GM18526 (cell line): ENCODE measurements around the gene THAP4.

ENCODE experiments used
- POLR2A ChIP-seq: IDR thresholded peaks from 3 replicates; pipeline ENCODE4 v1.6.1; 2011; ENCODE audit not compliant: insufficient read length; ENCODE audit errors: extremely low read depth

The THAP4 gene

DNA sequence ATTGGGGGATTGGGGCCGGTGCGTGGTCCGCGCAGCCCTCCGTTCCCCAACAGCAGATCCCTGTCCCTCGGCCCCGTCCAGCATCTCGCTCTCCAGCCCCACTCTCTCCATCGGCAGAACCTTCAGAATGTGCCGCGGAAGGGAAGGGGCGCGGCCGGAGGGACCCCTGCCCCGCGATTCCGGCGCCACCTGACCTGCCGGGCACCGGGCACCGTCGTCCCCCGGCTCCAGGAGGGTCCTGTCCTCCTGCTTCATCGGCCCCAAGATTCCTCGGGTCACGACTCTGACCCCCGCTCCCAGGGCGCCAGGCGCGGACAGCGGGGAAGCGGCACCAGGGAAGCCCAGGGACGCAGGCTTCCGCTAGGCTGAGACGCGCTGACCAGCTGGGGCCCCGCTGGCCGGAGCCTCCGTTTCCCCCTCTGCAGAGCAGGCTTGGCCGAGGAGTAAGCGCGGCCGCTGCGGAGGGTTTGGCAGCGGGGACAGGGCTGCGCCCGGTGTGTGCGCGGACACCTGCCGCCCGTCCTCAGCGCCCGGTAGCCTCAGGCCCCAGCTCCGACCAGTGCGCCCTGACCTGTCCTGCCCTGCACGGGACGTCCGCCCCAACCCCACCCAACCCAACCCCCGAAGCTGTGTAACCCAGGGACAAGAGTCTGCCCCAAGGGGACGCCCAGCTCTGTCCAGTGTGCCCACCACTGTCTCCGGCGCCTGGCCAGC is 95.2 kb downstream of the THAP4 start:
- TF ChIP-seq POLR2A: no peak

DNA sequence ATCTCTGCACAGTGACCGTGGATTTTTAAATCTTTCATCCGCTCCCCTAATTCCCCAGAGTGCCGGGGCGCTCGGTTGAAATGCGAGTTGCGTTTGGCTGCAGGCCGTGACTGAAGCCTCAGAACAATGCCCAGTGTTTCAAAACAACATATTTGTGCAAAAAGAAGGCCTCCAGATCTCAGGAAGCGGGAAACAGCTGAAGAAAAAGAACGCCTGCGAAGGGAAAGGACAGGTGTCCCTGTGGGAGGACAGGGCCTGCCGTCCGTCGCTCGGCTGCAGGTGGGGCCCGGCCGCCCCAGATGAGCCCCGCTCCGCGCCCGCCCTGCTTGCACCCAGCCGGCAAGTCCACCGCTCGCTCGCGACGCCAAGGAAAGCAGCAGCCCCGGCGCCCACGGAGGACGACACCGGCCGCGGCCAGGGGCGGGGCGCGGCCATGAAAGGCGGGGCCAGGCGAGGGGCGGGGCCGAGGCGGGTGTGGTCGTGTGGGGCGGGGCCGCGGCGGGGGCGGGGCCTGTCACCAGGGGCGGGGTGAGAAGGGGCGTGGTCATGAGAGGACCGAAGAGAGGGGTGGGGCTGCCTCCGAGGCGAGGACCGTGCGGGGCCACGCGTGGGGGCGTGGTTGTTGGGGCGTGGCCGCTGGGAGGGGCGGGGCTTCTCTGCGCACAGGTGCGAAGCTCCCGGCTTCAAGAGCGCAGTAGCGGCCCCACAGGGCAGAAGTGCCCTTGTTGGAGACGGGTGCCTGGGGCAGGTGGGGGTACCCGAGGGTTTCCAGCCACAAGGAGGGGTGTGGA is 96.0 kb downstream of the THAP4 start:
- TF ChIP-seq POLR2A: no peak

DNA sequence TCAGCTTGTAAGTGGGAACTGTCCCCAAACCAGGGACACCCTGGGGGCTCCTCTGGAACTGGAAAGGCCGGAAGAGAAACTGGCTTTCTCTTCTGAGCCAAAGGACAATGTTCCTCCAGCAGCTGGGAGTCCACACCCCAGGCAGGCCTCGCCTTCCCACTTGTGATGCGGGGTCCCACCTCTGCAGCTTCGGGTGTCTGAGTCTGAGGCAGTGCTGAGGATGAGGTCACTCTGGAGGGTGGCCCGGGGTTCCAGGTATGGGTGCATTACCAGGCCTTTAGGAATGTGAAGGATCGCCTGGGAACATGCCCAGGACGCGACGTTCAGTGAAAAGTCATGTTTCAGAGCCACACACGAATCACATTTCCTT is 96.6 kb downstream of the THAP4 start:
- TF ChIP-seq POLR2A: no peak

DNA sequence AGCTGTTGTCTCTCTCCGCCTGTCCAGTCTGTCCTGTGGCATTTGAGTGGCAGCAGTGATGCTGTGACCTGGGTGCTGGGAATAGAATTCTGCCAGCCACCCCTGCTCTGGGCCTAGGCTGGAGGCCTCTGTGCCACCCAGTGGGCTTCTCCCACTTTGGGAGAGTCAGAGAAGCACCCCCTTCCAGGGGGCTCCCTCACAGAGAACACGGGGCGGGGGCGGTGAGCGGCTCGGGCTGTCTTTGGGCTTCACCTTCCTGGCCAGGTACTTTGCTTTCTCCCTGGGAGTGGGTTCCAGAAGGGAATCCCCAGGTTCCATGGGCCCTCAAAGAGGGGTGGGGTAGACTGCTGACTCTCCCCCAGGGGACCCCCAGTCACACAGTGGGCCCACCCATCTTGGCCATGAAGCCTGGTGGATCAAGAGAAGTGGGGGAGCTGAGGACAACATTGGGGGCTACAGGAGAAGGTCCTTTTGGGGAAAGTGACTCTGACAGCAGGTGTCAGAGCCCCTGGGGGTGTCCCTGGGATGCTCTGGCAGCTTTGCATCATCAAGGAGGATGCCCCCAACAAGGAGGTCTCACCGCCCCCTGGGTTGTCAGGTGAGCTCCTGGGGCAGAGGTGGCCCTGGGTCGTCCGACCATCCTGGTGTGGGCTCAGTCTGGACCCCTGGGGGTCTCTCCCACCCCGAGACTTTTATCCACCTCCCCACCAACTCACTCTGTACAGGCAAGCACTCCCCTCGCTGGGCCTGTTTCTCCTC is 97.2 kb downstream of the THAP4 start:
- no peak for TF ChIP-seq POLR2A

DNA sequence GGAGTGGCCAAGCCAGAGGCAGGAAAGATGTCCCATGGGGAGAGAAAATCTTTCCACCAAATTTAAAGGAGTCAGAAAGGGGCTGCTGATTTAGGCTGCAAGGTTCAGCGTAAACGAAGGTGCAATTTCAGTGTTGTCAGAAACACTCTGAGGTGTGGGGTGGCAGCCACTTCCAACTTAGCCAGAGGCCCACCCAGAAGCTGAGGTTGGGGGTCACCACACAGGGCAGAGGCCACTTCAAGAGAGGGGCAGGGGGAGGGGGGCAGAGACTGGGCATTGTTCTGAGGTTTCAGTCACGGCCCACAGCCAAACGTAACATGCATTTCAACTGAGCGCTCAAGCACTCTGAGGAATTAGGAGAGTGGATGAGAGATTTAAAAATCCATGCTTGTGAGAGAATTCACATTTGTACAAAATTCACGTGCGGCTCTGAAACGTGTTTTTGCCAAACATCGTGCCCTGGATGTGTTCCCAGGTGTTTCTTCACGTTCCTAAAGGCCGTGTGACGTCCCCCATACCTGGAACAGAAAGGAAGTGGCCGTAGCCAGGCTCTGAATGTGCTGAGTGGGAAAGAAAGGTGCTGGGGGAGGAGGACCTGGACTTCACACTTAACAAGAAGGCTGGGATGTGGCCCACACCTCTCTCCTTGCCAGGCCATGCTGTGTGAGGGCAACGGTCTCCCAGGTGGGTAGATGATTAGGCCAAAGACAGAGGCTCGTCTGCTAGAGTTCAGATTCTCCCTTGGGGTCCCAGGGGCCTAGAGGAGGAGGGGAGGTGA is 97.9 kb downstream of the THAP4 start:
- no peak for TF ChIP-seq POLR2A

DNA sequence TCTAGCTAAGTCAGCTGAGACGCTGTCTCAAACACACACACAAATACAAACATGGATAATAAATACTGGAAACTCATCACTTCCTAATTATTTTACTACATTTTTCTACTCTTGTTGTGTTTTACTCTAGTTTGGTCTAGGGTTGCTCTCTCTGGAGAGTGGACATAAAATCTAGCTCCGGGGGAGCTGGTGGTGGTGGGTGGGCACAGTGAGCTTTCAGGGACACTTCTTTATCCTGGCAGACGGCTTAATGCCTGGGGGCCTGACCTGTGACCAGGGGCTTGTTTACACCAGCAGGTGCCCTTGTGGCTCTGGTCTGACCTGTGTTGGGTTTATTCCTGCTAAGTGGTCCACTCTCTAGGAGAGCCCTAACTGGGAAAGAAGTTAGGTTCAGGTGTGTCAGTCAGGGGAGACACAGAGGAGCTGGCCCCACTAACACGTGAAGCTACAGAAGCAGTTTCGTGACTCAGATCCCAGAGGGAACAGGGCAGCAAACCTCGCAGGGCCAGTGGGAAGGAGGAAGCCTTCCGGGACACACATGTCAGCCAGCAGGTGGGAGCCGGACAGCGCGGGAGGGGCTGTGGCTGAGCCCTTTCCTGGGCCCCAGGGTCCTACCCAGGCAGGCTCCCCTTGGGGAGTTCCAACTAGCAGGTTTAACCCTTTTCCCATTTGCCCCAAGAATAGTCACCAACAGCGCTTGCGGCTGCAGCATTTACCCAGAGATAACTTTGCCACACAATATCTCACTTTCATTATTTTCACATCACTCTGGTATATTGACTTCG is 100.9 kb downstream of the THAP4 start:
- no peak for TF ChIP-seq POLR2A

DNA sequence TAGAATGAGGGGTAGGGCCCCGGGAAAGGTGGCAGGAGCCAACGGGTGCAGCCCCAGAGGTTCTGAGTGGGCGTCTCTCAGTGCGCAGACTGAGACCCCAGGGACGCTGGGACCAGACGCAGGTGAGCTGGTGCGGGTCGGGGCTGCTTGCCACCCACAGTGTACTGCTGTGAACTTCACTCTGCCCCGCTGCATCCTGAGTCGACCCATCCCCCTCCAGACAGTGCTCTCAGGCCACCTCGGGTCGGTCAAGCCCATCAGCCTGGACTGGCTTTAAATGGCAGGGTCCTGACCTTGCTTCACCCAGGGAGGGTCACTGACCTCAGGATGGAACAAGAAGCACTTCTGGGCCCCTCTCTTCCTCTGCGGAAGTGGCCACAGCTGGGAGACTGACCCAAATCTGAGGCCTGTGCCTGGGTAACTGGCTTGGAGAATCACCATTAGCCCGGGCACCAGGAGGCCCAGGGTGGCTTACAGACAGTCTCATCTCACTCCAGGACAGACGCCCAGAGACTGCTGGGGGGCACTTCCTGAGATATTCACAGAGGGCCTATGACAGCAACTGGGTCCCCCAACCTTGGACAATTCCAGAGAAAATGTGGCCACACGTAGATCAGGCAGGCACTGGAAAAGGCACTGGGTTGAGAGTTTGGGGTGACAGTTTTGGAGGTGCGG is 102.1 kb downstream of the THAP4 start:
- no peak for TF ChIP-seq POLR2A
